DMS114 treated with DMSO at 0.1 percent for 48 hours (cell line): Measurements from ENCODE around the gene CCDC24.

Experiments used
- DNase-seq: peaks from one replicate; lab custom pipeline; 2025; ENCODE audit not compliant: unreplicated experiment; lab: John Stamatoyannopoulos, UW

CCDC24 gene

DNA sequence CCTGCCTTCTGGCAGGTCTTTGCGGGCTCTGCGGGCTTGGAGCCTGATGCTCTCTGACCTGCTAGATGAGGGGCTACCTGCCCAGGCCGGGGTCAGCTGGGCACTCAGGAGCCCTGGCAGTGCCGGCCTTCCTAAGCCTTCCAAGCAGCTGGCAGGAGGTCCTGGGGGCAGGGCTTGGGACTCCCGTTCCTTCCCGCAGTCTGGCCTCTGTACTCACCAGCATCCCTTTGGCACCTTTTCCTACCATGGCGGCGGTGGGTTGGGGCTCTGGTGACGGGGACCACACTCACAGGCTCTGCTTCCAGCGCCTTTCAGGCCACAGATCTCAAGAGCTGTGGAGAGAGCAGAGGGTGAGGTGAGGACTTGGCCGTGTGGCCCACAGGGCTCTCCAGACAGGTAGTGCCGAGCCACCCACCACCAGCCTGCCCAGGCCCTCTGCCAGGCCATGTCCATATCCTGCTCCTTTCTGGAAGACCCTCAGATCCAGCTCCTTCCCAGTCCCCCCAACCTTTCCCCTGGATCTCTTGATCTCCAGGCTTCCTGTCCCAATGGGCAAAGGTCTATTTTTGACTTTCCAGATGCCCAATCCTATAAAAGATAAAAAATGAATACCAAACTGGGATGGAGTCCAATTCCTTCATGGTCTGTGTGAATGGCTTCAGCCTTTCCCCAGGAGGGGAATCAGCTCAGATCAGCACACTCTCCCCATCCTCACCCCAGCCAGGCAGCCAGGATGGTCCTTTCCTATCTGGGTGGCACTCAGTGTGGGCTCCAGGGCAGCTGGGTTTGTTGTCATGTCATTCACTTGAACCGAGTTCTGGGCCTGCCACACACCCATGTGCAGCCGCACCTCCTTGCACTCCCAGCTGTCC lies 32.9 kb downstream of the CCDC24 start:
- no peak for DNase-seq

DNA sequence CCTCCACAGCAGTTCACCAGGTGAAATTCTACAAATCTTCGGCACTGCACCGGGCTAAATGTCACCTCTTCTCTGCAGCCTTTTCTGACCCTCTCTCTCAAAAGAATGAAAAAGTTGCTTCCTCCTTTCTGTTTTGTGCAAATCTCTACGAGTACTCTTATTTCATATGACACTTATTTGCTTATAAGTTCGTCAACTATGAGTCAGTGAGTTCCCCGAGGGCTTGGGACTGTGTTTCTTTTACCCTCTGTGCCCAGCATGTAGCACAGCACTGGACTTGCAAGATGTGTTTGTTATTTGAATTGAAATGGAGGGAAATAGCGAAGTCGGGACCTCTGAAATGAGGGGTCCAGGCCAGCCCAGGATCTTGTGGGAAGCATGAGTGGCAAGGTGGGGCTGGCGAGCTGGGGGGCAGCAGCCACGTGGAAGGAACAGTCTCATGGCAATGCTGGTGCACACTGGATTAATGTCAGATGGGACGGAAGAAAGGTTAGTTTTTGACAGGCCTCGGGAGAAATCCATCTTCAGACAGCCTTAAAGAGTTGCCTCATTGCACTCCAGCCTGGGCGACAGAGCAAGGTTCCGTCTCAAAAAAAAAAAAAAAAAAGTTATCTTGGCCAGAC lies 33.6 kb downstream of the CCDC24 start:
- DNase-seq: no peak

DNA sequence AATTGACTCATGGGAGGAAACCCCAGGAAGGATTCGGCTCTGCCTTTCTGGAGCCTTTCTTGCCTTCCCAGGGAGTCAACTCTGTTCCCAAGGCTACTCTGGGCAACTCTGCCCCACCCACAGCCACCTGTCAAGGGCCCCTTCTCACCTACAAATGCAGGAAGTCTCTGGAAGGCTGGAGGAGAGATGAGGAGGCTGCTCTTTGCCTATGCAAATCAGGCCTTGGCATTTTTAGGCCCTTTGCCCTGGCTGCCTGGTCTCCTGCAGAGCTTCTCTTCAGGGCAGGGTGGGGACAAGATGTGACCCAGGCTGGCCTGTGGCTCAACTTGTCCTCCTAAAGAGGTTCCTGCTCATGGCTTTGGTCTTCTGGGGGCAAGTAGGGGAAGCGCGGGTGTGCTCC lies 34.4 kb downstream of the CCDC24 start:
- DNase-seq: no peak

DNA sequence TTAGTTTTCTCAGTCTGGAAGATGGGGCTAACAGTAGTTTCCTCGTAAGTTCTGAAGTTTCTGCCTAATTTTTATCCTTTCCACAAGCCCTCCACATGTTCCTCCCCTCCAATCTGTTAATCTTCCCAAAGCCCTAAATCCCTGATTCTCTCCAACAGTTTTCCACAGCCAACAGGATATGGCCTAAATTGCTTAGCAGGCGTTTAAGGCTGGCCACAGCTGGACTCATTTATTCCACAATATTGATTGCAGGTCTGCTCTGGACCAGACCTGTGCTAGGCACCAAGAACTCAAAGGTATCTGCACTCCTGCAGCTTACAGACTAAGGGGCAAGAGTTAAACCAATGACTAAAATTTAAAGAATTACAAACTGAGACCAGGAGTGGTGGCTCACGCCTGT lies 35.9 kb downstream of the CCDC24 start:
- no peak for DNase-seq

DNA sequence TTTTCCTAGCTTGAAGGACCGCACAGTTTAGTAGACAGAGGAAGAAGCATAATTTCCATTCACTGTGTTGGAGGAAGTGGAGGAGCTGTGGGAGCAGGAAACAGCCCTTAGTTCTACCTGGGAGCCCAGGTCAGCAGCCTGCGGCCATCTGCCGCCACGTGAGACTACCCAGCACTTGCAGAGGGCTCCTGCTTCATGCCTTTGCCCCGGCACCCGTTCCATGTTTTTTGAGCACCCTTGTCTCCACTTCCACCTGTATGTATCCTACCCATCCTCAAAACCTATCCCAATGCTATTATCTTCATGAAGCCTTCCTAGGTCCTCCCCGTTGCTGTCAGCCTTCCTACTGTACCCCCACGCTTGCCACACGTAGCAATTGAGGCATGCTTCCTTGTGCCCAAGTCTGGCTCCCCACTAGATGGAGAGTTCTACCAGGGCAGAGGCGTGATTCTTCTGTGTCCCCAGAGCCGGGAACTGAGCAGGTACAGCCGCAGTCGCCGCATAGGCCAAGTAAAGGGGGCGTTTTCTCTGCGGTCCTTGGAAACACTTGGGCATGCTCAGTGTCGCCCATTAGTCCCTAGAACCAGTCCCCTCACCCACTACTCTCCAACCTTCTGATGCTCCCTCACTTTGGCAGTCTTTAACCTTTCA lies 38.0 kb downstream of the CCDC24 start:
- DNase-seq: no peak

DNA sequence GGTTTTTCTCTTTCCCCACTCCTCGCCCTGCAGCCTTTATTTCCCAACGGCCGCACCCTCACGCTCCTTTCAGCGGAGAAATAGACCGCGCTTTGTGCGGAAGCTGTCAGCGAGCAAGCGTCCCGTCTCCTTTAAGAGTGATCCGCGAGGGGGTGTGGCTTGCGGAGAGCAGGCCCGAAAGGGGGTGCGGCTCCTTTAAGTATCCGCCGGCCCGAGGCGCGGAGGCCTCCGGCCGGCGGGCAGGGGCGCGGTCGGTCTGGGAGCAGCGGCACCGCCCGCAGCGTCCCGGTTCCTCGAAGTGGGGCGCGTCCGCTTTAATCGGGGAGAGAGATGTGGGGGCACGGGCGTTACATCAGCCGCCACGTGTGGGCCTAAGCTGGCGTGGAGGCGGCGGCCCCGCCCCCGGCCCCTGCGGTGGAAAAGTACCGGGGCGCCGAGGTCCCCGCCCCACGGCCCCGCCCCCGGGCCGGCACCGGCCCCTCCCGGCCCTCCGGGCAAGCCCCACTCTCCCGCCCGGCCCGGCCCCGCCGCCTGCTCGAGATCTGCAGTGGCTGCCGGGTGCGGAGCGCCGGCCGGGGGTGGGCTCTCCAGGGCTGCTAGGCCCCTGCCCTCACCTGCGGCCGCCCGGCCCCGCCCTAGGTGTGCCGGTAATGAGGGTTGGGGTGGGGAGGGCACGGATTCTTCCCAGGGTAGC lies 38.7 kb downstream of the CCDC24 start:
- DNase-seq: peak; percentile 80

DNA sequence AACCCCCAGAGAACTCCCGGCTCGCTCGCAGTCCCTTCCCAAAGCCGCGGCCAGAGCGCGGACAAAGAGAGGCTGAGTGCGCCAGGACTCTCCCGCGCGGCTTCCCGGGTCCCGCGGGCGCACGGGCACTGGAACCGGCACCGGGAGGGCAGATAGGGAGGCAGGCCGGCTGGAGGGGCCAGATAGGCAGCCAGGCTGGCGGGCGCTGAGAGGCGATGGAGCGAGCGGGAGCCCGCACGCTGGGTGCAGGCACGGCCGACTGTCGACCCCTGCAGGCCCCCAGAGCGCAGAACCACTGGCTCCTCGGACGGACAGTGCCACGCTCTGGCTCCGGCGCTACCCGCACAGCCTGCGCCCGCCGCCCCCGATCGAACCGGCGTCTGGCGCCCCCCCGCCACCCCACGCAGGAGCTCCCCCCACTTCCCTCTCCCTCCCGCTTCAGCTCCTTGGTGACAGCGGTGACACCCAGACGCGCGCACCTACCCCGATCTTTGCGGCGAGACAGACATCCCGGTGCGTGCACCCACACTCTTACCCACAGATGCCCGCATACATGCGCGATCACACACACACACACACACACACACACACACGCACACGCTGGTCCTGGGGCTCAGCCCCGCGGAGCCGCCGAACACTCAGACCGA lies 39.3 kb downstream of the CCDC24 start:
- DNase-seq: peak; percentile 27

DNA sequence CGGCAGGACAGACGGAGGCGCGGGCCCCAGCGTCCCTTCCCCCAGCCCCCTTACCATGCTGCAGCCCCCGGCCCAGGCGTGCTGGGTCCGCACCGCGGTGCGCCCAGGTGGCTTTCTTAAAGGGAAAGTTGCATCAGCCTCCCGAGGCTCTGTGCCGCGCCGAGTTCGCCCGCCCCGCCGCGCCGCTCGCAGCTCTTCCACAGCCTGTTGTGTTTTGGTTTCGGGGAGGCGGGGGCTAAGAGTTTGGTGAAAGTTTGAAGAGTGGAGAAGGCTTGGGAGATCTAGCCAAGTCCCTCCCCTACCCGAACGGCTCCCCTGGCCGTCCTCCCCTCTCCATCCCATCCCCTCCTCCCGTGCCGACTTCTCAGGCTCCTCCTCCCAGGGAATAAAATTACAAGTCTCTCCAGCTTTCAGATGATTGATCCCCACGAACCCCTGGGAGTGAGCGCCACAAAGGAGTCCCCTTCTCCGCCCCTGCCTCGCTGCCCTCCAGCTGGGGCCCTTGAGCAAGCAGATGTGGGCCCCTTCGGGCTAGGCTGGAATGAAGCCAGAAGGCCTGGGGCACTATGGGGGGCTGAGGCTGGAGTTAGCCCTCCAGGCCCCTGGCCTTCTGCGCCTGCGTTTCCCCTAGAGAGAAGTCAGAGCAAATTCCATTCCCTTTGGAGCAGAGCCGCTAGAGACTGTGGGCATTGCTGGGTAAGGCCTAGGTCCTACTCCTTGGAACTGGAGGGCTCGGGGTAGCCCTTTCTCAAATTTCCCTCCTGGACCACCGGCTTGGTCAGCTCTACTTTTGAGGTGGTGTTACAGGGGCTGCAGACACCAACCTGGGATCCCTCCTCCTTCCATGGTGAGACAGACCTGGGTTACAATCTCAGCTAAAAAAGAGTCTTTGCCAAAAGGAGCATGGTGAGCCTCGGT lies 40.1 kb downstream of the CCDC24 start, which contains the start of gene SLC6A9:
TSS of gene SLC6A9 (minus strand) at position 211 of the 918 bp plus-strand sequence. CDS start 7,185 bp downstream, outside the sequence.
- peak; percentile 25 for DNase-seq

DNA sequence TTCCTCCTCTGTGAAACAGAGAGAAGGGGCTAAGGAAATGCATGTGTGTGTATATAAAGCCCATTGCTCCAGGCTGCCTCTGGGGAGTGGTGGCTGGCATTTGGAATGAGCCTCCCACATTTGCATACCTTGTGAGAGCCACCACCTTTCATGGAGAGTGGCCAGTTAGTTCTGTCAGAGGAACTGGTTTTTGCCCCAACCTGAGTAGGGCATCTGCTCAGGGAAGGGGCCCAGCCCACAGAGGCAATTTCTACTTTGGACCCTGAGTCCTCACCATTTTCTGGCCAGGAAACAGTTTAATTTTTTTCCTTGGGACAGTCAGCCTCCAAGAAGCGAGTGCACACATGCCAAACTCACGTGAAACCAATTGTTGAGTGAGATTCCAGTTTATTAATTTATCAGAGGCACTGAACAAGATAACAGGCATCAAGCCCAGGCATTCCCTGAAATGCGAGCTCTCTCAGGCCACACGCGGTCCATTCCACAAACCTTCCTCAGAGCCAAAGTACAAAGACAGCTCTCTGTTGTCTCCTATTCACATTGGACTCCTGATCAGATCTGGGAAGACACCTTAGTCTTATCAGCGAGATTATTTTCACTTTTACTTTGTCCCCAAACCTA lies 40.9 kb downstream of the CCDC24 start:
- no peak for DNase-seq

DNA sequence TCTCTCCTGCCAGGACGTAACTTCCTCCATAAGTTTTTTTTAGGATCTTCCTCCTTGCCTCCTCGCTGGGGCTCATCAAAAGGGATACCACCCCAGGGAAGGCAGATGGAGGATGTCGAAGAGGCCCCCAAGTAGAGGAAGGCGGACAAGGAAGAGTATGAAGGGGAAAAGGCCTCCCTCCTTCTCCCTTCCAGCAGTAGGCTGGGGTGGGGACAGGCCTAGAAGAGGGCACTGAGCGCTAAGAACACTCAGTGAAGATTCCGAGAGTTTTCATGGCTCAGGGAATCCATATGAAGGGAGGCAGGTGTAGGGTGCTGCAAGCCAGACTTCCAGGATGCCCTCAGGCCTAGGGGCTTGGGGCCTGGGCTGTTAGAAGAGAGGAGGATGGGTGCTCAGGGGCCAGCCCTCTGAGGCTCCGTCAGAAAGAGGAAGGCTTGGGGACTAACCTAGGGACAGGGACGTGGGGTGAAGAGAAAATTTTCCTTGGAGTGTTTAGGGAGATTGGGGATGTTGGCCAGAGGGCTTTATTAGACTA lies 41.7 kb downstream of the CCDC24 start:
- no peak for DNase-seq

DNA sequence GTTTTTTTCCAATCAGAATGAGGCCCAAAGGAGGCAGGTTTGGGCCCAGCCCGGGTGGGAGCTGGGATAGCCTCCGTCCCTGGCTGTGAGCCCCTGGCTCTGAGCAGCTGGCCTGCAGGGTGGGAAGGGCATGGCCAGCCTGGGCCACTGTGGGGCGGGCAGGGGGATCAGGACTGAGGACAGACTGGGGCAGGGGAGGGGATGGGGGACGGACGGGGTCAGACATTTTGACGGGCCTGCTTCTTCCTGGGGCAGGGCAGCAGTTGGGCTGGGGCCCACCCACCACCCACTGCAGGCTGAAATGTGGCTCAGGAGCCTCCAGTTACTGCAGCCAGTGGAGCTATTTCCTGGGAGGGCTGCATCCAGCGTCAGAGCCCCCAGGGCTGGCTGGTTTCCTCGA lies 42.4 kb downstream of the CCDC24 start:
- DNase-seq: no peak

DNA sequence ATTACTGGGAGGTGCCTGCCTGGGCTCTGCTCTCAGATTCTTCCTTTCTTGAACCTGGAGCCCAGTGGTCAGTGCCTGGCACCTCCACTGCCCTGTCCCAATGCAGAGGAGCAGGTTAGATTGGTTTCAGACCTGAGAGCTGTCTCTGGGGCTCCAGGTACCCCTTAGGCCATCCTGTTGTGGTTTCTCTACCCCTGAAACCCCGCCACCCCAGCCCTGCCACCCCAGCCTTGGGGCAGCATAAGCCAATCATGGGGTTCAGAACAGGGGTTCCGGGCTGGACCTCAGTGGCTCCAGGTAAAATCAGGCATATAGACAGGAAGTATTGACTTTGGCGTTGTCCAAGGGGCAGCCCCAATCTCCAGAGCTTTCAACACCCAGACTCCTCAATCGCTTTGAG lies 43.0 kb downstream of the CCDC24 start:
- DNase-seq: no peak

DNA sequence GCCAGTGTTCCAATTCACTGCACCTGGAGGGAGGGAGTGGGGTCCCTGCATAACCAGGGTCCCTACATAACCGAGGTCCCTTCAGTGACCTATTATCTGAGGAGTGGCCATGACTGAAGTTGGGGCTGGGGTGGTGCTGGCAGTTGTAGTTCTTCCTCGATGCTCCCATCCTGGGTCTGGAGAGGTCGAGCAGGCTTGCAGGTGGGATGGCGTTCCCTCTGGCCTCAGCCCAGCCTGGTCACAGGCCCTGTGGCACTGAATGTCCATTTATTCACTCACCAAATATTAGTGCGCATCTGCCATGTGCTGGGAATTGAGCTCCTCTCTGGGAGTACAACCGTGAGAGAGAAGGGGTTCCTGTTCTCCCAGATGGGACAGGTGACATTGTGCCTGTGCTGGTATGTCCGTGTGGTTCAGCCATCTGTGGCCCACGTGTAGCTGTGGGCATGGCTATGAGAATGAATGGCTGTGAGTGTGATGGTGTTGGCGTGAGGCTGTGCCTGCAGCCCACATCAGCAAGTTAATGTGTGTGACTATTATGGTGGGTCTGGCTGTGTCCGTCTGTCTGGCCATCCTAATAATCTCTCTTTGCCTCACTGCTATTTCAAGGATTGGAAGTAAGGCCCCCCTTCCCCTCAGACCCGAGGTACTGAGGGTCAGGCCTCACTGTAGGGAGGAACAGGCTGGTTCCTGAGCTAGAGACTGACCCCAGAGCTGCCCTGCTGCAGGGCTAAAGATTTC lies 43.7 kb downstream of the CCDC24 start:
- DNase-seq: no peak

DNA sequence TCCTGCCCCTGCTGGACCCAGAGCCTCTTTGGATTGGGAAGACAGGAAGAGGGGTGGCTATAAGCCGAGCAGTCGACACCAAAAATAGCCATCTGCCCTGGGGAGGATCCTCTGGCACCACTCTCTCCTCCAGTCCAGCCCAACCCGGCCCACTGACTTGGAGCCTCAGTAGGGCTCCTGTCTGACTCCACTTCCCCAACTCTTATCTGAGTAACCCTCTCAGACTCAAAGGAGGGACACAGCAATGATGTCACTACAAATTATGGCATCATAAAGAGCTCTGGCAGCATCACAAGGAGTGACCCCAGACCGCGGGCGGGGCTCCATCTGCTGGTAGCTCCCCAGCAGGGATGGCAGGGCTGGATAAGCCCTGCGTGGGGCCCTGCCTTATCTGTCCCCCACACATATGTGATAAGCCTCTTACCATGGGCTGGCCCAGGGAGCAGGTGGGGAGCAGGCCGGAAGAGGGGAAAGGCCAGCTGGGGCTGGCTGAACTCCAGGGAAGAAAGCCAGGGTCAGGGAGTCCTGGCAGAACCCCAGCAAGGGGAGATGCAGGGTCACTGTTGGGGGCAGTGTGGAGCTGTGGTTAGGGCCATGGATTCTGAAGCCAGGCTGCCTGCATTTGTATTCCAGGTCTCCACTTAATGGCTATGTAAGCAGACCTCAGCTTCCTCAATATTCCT lies 44.5 kb downstream of the CCDC24 start:
- no peak for DNase-seq

DNA sequence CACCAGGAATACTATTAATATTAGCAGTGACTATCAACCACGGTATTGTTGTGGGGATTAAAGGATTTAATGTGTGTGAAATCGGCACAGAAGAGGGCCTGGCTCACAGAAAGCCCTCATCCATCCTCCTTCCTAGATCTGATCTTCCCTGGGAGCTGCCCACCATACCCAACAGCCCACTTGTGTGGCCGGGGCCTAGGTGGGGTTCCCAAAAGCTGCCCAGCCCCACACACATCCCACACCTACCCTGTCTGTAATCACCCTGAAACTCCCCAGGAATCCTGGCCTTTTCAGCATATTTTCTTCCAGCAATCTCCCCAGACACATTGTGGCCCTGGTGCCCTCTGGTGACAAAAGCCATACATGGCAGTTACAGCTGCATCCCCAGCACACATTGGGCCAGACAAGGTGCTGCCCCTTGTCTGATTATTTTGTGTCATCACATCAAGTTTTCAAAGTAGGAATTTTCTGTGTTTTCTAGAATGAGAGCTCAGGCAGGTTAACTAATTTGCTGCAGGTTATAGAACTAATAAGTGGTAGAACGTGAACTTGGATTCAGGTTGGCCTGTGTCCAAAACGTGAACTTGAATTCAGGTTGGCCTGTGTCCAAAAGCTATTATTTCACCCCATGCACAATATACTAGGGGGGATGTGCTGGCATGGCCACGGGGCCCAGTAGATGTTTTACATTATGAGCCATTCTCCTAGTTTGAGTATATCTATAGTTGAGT lies 45.2 kb downstream of the CCDC24 start:
- DNase-seq: peak; percentile 57

DNA sequence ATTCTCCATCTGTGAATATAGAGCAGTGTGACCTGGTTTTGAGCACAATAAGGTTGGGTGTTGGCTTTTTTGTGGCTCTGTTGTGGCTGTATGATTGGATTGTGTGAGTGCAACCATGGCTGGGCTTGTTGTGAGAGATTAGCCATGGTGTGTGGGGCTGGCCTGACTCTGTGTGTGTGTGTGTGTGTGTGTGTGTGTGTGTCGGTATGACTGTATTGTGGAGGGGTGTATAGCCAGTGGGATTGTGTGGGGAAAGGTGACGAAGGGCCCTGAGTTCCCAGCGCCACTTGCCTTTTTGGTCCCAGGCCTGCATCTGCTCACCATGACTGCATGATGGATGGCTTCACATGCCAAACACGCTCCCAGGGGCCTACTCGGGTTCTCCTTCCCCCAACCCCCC lies 45.8 kb downstream of the CCDC24 start:
- DNase-seq: no peak
